ENCODE results near the gene MARS1.

Gene MARS1

GRCh38 chr12:57481671-57482070 lies 6.2 kb upstream of the MARS1 start:
- no peak for DNase-seq (ENCODE audit: low read depth)
- no peak overlapping the region for H3K4me3 ChIP-seq (ENCODE audit: control insufficient read depth, low read depth, low read length)
- no peak for TF ChIP-seq CTCF (conservative IDR thresholded peaks at IDR 0.05; ENCODE audit: control insufficient read depth, insufficient read depth, low read depth, low read length)

DNA sequence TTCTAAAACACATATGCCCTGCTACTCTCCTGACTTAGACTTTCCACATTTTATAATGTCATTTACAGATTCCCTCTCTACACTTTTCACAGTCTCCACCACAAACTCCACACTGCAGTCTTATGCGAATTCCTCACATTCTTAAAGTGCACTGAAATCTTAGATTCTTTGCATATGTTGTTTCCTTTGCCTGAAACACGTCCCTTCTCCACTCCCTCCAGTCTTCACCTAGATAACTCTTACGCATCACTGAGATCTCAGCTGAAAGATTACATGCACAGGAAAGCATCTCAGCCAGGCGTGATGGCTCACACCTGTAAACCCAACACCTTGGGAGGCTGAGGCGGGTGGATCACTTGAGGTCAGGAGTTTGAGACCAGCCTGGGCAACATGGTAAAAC lies 4.4 kb upstream of the MARS1 start:
- H3K4me3 ChIP-seq (ENCODE audit: control insufficient read depth, low read depth, low read length), result no peak overlapping the region
- no peak for DNase-seq (ENCODE audit: low read depth)
- no peak for TF ChIP-seq CTCF (conservative IDR thresholded peaks at IDR 0.05; ENCODE audit: control insufficient read depth, insufficient read depth, low read depth, low read length)

GRCh38 chr12:57485695-57486094 lies 2.2 kb upstream of the MARS1 start:
- DNase-seq (ENCODE audit: low read depth), result no peak
- no peak overlapping the region for H3K4me3 ChIP-seq (ENCODE audit: control insufficient read depth, low read depth, low read length)
- no peak for TF ChIP-seq CTCF (conservative IDR thresholded peaks at IDR 0.05; ENCODE audit: control insufficient read depth, insufficient read depth, low read depth, low read length)

GRCh38 chr12:57487055-57487596 lies 742 bp upstream of the MARS1 start:
- DNase-seq (ENCODE audit: low read depth), result no peak
- TF ChIP-seq CTCF (conservative IDR thresholded peaks at IDR 0.05; ENCODE audit: control insufficient read depth, insufficient read depth, low read depth, low read length), result no peak
- peak overlapping the region; percentile 99 for H3K4me3 ChIP-seq (ENCODE audit: control insufficient read depth, low read depth, low read length)

GRCh38 chr12:57488402-57489156 lies 711 bp downstream of the MARS1 start:
- peak; percentile 18 for DNase-seq (ENCODE audit: low read depth)
- H3K4me3 ChIP-seq (ENCODE audit: control insufficient read depth, low read depth, low read length), result peak overlapping the region; percentile 99
- TF ChIP-seq CTCF (conservative IDR thresholded peaks at IDR 0.05; ENCODE audit: control insufficient read depth, insufficient read depth, low read depth, low read length), result no peak

DNA sequence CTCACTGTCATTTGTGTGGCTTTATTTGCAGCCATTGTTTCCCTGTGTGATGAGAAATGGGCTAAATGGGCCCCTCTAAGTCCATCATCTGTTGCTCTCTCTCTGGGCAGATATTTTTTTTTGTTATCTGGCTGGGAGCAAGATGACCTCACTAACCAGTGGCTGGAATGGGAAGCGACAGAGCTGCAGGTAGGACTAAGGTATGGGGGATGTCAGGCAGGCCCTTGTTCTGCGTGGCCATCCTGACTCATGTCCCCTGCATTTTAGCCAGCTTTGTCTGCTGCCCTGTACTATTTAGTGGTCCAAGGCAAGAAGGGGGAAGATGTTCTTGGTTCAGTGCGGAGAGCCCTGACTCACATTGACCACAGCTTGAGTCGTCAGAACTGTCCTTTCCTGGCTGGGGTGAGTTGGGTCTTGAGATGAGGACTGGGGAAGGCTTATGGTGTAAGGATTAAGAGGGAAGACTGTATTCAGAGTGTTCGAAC lies 1.3 kb downstream of the MARS1 start:
- TF ChIP-seq CTCF (conservative IDR thresholded peaks at IDR 0.05; ENCODE audit: control insufficient read depth, insufficient read depth, low read depth, low read length), result no peak
- peak; percentile 62 for DNase-seq (ENCODE audit: low read depth)
- peak overlapping the region; percentile 99 for H3K4me3 ChIP-seq (ENCODE audit: control insufficient read depth, low read depth, low read length)
